IMR-90 (cell line): ENCODE data around the gene TBXAS1. TPM values are rescaled to one million over a fixed set of nuclear protein-coding genes. Genes with fewer than 3 reads are reported as not detected.

ENCODE experiments used
- ATAC-seq: fragments of 200-7000 bp; cut with Tn5 transposase; 2 replicates; pipeline ENCODE4 v1.9.1; 2020; ENCODE audit warnings: low read depth, mild to moderate bottlenecking, moderate library complexity
- BruUV-seq: library from RNA; stranded (reverse); fragments of 400-500 nt; replicated peaks from 2 replicates; lab custom pipeline; 2021; lab: Mats Ljungman, UMichigan
- CTCF ChIA-PET: fragments of 300-600 bp; formaldehyde crosslinking; extraction: SDS; loops from one replicate; lab custom pipeline; 2021; ENCODE audit warnings: antibody characterized with exemption; lab: Yijun Ruan, JAX
- POLR2A ChIA-PET: fragments of 300-600 bp; sonication (Branson Sonifier 250); formaldehyde crosslinking; loops from one replicate; lab custom pipeline; 2022; ENCODE audit warnings: antibody characterized with exemption; ENCODE audit not compliant: unreplicated experiment; lab: Charles Lee
- DNase-seq: peaks from one replicate; pipeline ENCODE4 v3.0.0; 2013
- H2AFZ ChIP-seq: replicated peaks from 2 replicates; pipeline ENCODE3; 2013; ENCODE audit warnings: low read length, mild to moderate bottlenecking; ENCODE audit not compliant: poor library complexity
- H2AK5ac ChIP-seq: 2 replicates; pipeline ENCODE4 v1.6.1; 2013; ENCODE audit warnings: low read depth, low read length, inconsistent platforms
- H2AK9ac ChIP-seq: replicated peaks from 2 replicates; pipeline ENCODE3; 2013; ENCODE audit warnings: mild to moderate bottlenecking, low read depth, low read length, moderate library complexity; ENCODE audit not compliant: poor library complexity
- H2BK120ac ChIP-seq: 2 replicates; pipeline ENCODE4 v1.6.1; 2013; ENCODE audit warnings: low read depth, low read length, inconsistent platforms
- H2BK15ac ChIP-seq: 3 replicates; pipeline ENCODE4 v1.6.1; 2013; ENCODE audit warnings: low read depth, low read length, inconsistent platforms
- H2BK20ac ChIP-seq: 2 replicates; pipeline ENCODE4 v1.6.1; 2013; ENCODE audit warnings: low read depth, mild to moderate bottlenecking, inconsistent platforms, low read length, moderate library complexity
- H2BK5ac ChIP-seq: 2 replicates; pipeline ENCODE4 v1.6.1; 2013; ENCODE audit warnings: mild to moderate bottlenecking, low read depth, low read length, inconsistent platforms; ENCODE audit not compliant: poor library complexity, severe bottlenecking
- H3K14ac ChIP-seq: replicated peaks from 2 replicates; pipeline ENCODE4 v1.6.1; 2013; ENCODE audit warnings: low read depth, low read length, inconsistent platforms
- H3K18ac ChIP-seq: 2 replicates; pipeline ENCODE4 v1.6.1; 2013; ENCODE audit warnings: low read depth, low read length, control low read depth
- H3K23ac ChIP-seq: 2 replicates; pipeline ENCODE4 v1.6.1; 2013; ENCODE audit warnings: low read depth, low read length, inconsistent platforms
- H3K27ac ChIP-seq: 2 replicates; pipeline ENCODE4 v1.5.1; 2013; ENCODE audit warnings: mild to moderate bottlenecking, control low read depth, low read length; ENCODE audit not compliant: insufficient read depth
- H3K27me3 ChIP-seq: 2 replicates; pipeline ENCODE4 v1.6.1; 2013; ENCODE audit warnings: low read length; ENCODE audit not compliant: control insufficient read depth, insufficient read depth
- H3K36me3 ChIP-seq: 2 replicates; pipeline ENCODE4 v1.6.1; 2013; ENCODE audit warnings: low read length, mixed read lengths; ENCODE audit not compliant: control insufficient read depth, insufficient read depth
- H3K4ac ChIP-seq: 2 replicates; pipeline ENCODE4 v1.6.1; 2013; ENCODE audit warnings: low read depth, low read length, inconsistent platforms
- H3K4me1 ChIP-seq: 2 replicates; pipeline ENCODE4 v1.6.1; 2013; ENCODE audit warnings: low read length, mixed read lengths; ENCODE audit not compliant: control insufficient read depth, insufficient read depth
- H3K4me2 ChIP-seq: 2 replicates; pipeline ENCODE4 v1.6.1; 2013; ENCODE audit warnings: low read depth, mild to moderate bottlenecking, control low read depth, low read length, moderate library complexity
- H3K4me3 ChIP-seq: 2 replicates; pipeline ENCODE4 v1.5.1; 2013; ENCODE audit warnings: low read depth, mild to moderate bottlenecking, control low read depth, low read length, moderate library complexity; ENCODE audit not compliant: insufficient read depth
- H3K56ac ChIP-seq: 2 replicates; pipeline ENCODE4 v1.6.1; 2013; ENCODE audit warnings: low read length, inconsistent platforms; ENCODE audit not compliant: insufficient read depth; ENCODE audit errors: extremely low read depth
- H3K79me1 ChIP-seq, 2 experiments: 2 replicates each; pipeline ENCODE4 v1.6.1; 2013; ENCODE audit warnings: low read length in 2 of 2, inconsistent platforms in 1 of 2, low read depth in 1 of 2
- H3K9ac ChIP-seq: 2 replicates; pipeline ENCODE4 v1.6.1; 2013; ENCODE audit warnings: low read depth, low read length, control low read depth
- H3K9me1 ChIP-seq: 2 replicates; pipeline ENCODE4 v1.6.1; 2013; ENCODE audit warnings: low read length, inconsistent platforms; ENCODE audit not compliant: insufficient read depth
- H3K9me3 ChIP-seq: 2 replicates; pipeline ENCODE4 v1.6.1; 2013; ENCODE audit warnings: low read length; ENCODE audit not compliant: control insufficient read depth, insufficient read depth
- H4K20me1 ChIP-seq: 2 replicates; pipeline ENCODE4 v1.6.1; 2013; ENCODE audit warnings: low read length, inconsistent platforms; ENCODE audit not compliant: insufficient read depth
- H4K5ac ChIP-seq: 2 replicates; pipeline ENCODE4 v1.6.1; 2013; ENCODE audit warnings: mild to moderate bottlenecking, low read depth, low read length, control low read depth
- H4K8ac ChIP-seq, 2 experiments: 2 replicates each; pipeline ENCODE4 v1.6.1; 2013; ENCODE audit warnings: low read depth in 2 of 2, low read length in 2 of 2, control low read depth in 1 of 2, inconsistent platforms in 1 of 2
- H4K91ac ChIP-seq: 2 replicates; pipeline ENCODE4 v1.6.1; 2013; ENCODE audit warnings: low read depth, low read length, inconsistent platforms; ENCODE audit not compliant: insufficient read depth
- CHD1 ChIP-seq: IDR thresholded peaks from 2 replicates; pipeline ENCODE4 v1.6.1; 2012; ENCODE audit warnings: low read depth, low read length, improper control_type of control experiment
- MAFK ChIP-seq: IDR thresholded peaks from 2 replicates; pipeline ENCODE4 v1.6.1; 2012; ENCODE audit warnings: low read depth, low read length, improper control_type of control experiment
- MAZ ChIP-seq: IDR thresholded peaks from 2 replicates; pipeline ENCODE4 v1.6.1; 2012; ENCODE audit warnings: low read depth, mild to moderate bottlenecking, low read length, improper control_type of control experiment, moderate library complexity, borderline replicate concordance
- NFE2L2 ChIP-seq: fragments of 150-350 bp; IDR thresholded peaks from 2 replicates; pipeline ENCODE4 v1.6.1; 2016; ENCODE audit warnings: low read depth, mild to moderate bottlenecking, low read length
- POLR2A ChIP-seq: IDR thresholded peaks from 2 replicates; pipeline ENCODE4 v1.6.1; 2012; ENCODE audit warnings: mild to moderate bottlenecking, low read depth, low read length
- RFX5 ChIP-seq: IDR thresholded peaks from 2 replicates; pipeline ENCODE4 v1.8.0; 2012; ENCODE audit warnings: low read depth, mild to moderate bottlenecking, low read length, moderate library complexity
- SMC3 ChIP-seq: fragments of 150-350 bp; IDR thresholded peaks from 2 replicates; pipeline ENCODE4 v1.6.1; 2016; ENCODE audit warnings: low read depth, mild to moderate bottlenecking, antibody characterized with exemption, low read length, moderate library complexity
- WGBS, 2 experiments: methylation state at CpG; one replicate each; pipeline versions ENCODE4 v1.1.5 to v1.1.7; 2013; ENCODE audit warnings: missing lambda C conversion rate in 2 of 2; ENCODE audit not compliant: insufficient read length in 1 of 2; ENCODE audit errors: extremely low coverage in 2 of 2; 5-methylcytosine and 5-hydroxymethylcytosine counted together
- dilution Hi-C: fragments of 300-500 bp; cut with HindIII; formaldehyde crosslinking; loops from one replicate; pipeline ENCODE4 v1.14.3; 2018; ENCODE audit warnings: low sequenced_read_pairs; ENCODE audit not compliant: unreplicated experiment
- in situ Hi-C: fragments of 300-500 bp; cut with MboI; formaldehyde crosslinking; loops from 3 replicates; pipeline ENCODE4 v1.14.3; 2019; ENCODE audit warnings: low sequenced_read_pairs, inconsistent platforms, mixed read lengths
- intact Hi-C: fragments of 100-400 bp; cut with micrococcal nuclease; formaldehyde crosslinking; loops from 2 replicates; pipeline ENCODE4 v1.10.0; 2022
- polyA plus RNA-seq, 3 experiments: library from polyadenylated mRNA; depleted of rRNA; stranded (reverse); fragments of >200 nt; gene quantifications; 2 replicates each; pipeline ENCODE4 v1.2.3, GENCODE V29; 2012; ENCODE audit warnings: low replicate concordance in 1 of 3
- total RNA-seq: library from RNA; depleted of rRNA; stranded (reverse); fragments of >200 nt; gene quantifications from 2 replicates; pipeline ENCODE4 v1.2.3, GENCODE V29; 2012
- TF ChIP-seq, protein P1 (sequence below): fragments of 150-350 bp; IDR thresholded peaks from 2 replicates; pipeline ENCODE4 v1.6.1; 2017; ENCODE audit warnings: mild to moderate bottlenecking, antibody characterized with exemption, low read length, low read depth
- TF ChIP-seq, protein P2 (sequence below): conservative IDR thresholded peaks from 2 replicates; pipeline ENCODE4 v1.5.1; 2012; ENCODE audit warnings: mild to moderate bottlenecking, low read depth, low read length, improper control_type of control experiment

TBXAS1 gene
- total and polyA plus RNA-seq, 2 of the 4 experiments (the other 2 are of a cell fraction) = 5.9 to 10.8 TPM

DNA sequence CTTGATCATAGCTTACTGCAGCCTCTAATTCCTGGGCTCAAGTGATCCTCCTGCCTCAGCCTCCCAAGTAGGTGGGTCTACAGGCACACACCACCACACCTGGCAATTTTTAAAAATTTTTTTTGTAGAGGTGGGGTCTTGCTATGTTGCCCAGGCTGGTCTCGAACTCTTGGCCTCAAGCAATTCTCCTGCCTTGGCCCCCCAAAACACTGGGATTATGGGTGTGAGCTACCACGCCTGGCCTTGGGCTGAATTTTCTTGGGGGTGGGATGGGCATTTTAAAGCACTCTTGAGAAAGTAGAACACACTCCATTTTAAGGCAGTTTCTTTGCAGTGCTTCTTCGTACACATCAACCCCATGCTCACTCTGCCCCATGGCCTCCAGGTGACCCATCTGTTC lies 28.7 kb downstream of the TBXAS1 start:
- ChIA-PET CTCF (no interaction called here), POLR2A (no interaction called here)
- Histone ChIP-seq H2BK20ac (no peak overlapping the region), H3K4me3 (no peak overlapping the region), H2BK5ac (no peak overlapping the region), H2AK9ac (no peak overlapping the region), H2BK120ac (no peak overlapping the region), H3K4ac (no peak overlapping the region; the same call in 1 of the 2 replicates), H3K79me1 (no peaks in the 10 kb centered on the region; a peak in 1 of 4 replicates), H3K23ac (no peak overlapping the region), H3K14ac (no peak overlapping the region), H4K91ac (no peak overlapping the region), H2AK5ac (no peak overlapping the region; the same call in 1 of the 2 replicates), H4K20me1 (no peaks in the 10 kb centered on the region), H3K27ac (no peak overlapping the region), H3K4me2 (no peak overlapping the region), H4K8ac (no peak overlapping the region), H2AFZ (no peak overlapping the region), H3K9me3 (0 out of 2 replicates have a peak, but pooled peaks cover 2% of the 10 kb centered on the region), H3K27me3 (no peaks in the 10 kb centered on the region), H2BK15ac (no peak overlapping the region), H3K18ac (no peak overlapping the region), H3K36me3 (no peaks in the 10 kb centered on the region; the same call in 1 of the 2 replicates), H3K56ac (no peak overlapping the region), H3K9me1 (0 out of 2 replicates have a peak, but pooled peaks cover 5% of the 10 kb centered on the region), H3K4me1 (peaks cover 13% of the 10 kb centered on the region), H3K9ac (no peak overlapping the region), H4K5ac (no peak overlapping the region)
- 100% methylated on average over 1 of the region's 3 CpGs; no CpG with 5 or more reads in 1 of the 2 experiments for whole genome bisulfite sequencing, 2 experiments
- no TSS peak for BruUV-seq
- dilution Hi-C loops (no loop called here), in situ Hi-C loops (no loop called here), intact Hi-C loops (no loop called here)
- ATAC-seq = no peak
- TF ChIP-seq, protein P1, sequence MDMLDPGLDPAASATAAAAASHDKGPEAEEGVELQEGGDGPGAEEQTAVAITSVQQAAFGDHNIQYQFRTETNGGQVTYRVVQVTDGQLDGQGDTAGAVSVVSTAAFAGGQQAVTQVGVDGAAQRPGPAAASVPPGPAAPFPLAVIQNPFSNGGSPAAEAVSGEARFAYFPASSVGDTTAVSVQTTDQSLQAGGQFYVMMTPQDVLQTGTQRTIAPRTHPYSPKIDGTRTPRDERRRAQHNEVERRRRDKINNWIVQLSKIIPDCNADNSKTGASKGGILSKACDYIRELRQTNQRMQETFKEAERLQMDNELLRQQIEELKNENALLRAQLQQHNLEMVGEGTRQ = no peak
- TF ChIP-seq POLR2A (no peak), SMC3 (no peak), MAFK (no peak), RFX5 (no peak), CHD1 (no peak), MAZ (no peak), NFE2L2 (no peak)
- TF ChIP-seq, protein P2, sequence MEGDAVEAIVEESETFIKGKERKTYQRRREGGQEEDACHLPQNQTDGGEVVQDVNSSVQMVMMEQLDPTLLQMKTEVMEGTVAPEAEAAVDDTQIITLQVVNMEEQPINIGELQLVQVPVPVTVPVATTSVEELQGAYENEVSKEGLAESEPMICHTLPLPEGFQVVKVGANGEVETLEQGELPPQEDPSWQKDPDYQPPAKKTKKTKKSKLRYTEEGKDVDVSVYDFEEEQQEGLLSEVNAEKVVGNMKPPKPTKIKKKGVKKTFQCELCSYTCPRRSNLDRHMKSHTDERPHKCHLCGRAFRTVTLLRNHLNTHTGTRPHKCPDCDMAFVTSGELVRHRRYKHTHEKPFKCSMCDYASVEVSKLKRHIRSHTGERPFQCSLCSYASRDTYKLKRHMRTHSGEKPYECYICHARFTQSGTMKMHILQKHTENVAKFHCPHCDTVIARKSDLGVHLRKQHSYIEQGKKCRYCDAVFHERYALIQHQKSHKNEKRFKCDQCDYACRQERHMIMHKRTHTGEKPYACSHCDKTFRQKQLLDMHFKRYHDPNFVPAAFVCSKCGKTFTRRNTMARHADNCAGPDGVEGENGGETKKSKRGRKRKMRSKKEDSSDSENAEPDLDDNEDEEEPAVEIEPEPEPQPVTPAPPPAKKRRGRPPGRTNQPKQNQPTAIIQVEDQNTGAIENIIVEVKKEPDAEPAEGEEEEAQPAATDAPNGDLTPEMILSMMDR = no peak
- DNase-seq = no peak
